Keratinocyte (primary cell): ENCODE data around the gene TEAD2. TPM values are rescaled to one million over a fixed set of nuclear protein-coding genes. Genes with fewer than 3 reads are reported as not detected.

Experiments
- DNase-seq: peaks from one replicate; pipeline ENCODE4 v3.0.0-alpha.2; 2011; ENCODE audit warnings: low read depth, missing footprints, low spot score
- FAIRE-seq: peaks from 2 replicates; lab custom pipeline; 2011; peaks lifted over from hg19 to GRCh38; lab: Jason Lieb, UNC
- H2AFZ ChIP-seq: 2 replicates; pipeline ENCODE4 v1.6.0; 2012; ENCODE audit warnings: low read length, control low read depth, inconsistent platforms; ENCODE audit not compliant: control insufficient read depth
- H3K27ac ChIP-seq: 2 replicates; pipeline ENCODE4 v1.5.1; 2011; ENCODE audit warnings: low read length; ENCODE audit not compliant: control insufficient read depth, insufficient read depth
- H3K27me3 ChIP-seq: 3 replicates; pipeline ENCODE4 v1.6.0; 2011; ENCODE audit warnings: low read length; ENCODE audit not compliant: control insufficient read depth, insufficient read depth; ENCODE audit errors: extremely low read depth
- H3K36me3 ChIP-seq, 2 experiments: 2 replicates in 1 of 2; 3 replicates in 1 of 2; pipeline ENCODE4 v1.5.1; 2011; ENCODE audit warnings: low read length in 2 of 2, mild to moderate bottlenecking in 1 of 2; ENCODE audit not compliant: control insufficient read depth in 2 of 2, insufficient read depth in 2 of 2; ENCODE audit errors: extremely low read depth in 1 of 2
- H3K4me1 ChIP-seq: 3 replicates; pipeline ENCODE4 v1.5.1; 2011; ENCODE audit warnings: low read length; ENCODE audit not compliant: control insufficient read depth, insufficient read depth; ENCODE audit errors: extremely low read depth
- H3K4me2 ChIP-seq: 3 replicates; pipeline ENCODE4 v1.6.0; 2011; ENCODE audit warnings: low read depth, low read length; ENCODE audit not compliant: control insufficient read depth, insufficient read depth; ENCODE audit errors: extremely low read depth
- H3K4me3 ChIP-seq, 3 experiments: fragments of 200-600 bp in 1 of 3; sonication (generic) in 1 of 3; 2 replicates in 2 of 3; 3 replicates in 1 of 3; pipeline ENCODE4 v1.5.1; 2011 to 2016; ENCODE audit warnings: low read length in 3 of 3, mild to moderate bottlenecking in 3 of 3, control low read depth in 2 of 3, inconsistent platforms in 1 of 3, low read depth in 1 of 3, mixed read lengths in 1 of 3, mixed run types in 1 of 3, moderate library complexity in 1 of 3; ENCODE audit not compliant: control insufficient read depth in 2 of 3, insufficient read depth in 2 of 3; ENCODE audit errors: extremely low read depth in 1 of 3
- H3K79me2 ChIP-seq: 2 replicates; pipeline ENCODE4 v1.6.0; 2012; ENCODE audit warnings: low read length; ENCODE audit not compliant: control insufficient read depth, insufficient read depth
- H3K9ac ChIP-seq: 3 replicates; pipeline ENCODE4 v1.6.0; 2011; ENCODE audit warnings: low read length; ENCODE audit not compliant: control insufficient read depth, insufficient read depth; ENCODE audit errors: extremely low read depth
- H3K9me1 ChIP-seq: 3 replicates; pipeline ENCODE4 v1.6.0; 2011; ENCODE audit warnings: low read length; ENCODE audit not compliant: control insufficient read depth, insufficient read depth; ENCODE audit errors: extremely low read depth
- H3K9me3 ChIP-seq: 2 replicates; pipeline ENCODE4 v1.5.1; 2012; ENCODE audit warnings: low read depth, low read length; ENCODE audit not compliant: control insufficient read depth
- H4K20me1 ChIP-seq: 3 replicates; pipeline ENCODE4 v1.6.0; 2011; ENCODE audit warnings: low read length; ENCODE audit not compliant: control insufficient read depth, insufficient read depth; ENCODE audit errors: extremely low read depth
- EZH2 ChIP-seq: IDR thresholded peaks from one replicate; pipeline ENCODE4 v1.6.1; 2012; ENCODE audit warnings: inconsistent platforms, mild to moderate bottlenecking, low read length, moderate library complexity
- dilution Hi-C: fragments of 300-500 bp; cut with MboI; formaldehyde crosslinking; loops from one replicate; pipeline ENCODE4 v1.7.0; 2020; ENCODE audit warnings: low sequenced_read_pairs; ENCODE audit not compliant: extremely low pct_ligation_motif_present
- polyA plus RNA-seq, 5 experiments: library from polyadenylated mRNA; depleted of rRNA in 3 of 5; stranded (reverse) in 3 of 5; stranded (forward) in 1 of 5; unstranded in 1 of 5; fragments of >200 nt; gene quantifications; 1 replicate in 1 of 5; 2 replicates in 3 of 5; 3 replicates in 1 of 5; pipeline versions ENCODE4 v1.2.1 to v1.2.3, GENCODE V29; 2011 to 2012; ENCODE audit warnings: missing spikeins in 2 of 5, low read depth in 1 of 5, low replicate concordance in 1 of 5
- TF ChIP-seq, protein P1 (sequence below), 3 experiments: IDR thresholded peaks in 1 of 3; conservative IDR thresholded peaks in 1 of 3; optimal IDR thresholded peaks in 1 of 3; 2 replicates in 2 of 3; 3 replicates in 1 of 3; pipeline versions ENCODE3 to v1.5.1; 2011; ENCODE audit warnings: low read length in 3 of 3, mild to moderate bottlenecking in 3 of 3, moderate library complexity in 2 of 3, control low read depth in 1 of 3, inconsistent platforms in 1 of 3; ENCODE audit not compliant: insufficient read depth in 2 of 3; ENCODE audit errors: extremely low read depth in 1 of 3

TEAD2 gene
- polyA plus RNA-seq, 1 donor (not counting 4 experiments of a cell fraction or from before 2014, with no cell fraction given) = 6.4 TPM

DNA sequence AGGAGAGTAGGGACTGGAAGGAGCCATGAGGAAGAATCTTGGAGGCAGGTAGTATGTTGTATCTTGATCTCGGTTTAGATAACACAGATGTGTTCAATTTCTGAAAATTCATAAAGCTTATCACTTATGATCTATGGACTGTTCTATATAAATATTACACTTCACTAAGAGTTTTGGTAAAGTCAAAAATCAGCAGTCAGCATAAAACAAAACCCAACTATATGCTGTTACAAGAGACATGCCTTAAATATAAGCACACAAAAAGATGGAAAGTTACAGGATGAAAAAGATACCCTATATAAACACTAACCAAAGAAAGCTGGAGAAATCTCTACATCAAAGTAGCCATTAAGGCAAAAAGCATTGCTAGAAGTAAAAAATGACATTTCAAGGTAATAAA lies 21.4 kb upstream of the TEAD2 start:
- H4K20me1 ChIP-seq = no peaks in the 10 kb centered on the region

DNA sequence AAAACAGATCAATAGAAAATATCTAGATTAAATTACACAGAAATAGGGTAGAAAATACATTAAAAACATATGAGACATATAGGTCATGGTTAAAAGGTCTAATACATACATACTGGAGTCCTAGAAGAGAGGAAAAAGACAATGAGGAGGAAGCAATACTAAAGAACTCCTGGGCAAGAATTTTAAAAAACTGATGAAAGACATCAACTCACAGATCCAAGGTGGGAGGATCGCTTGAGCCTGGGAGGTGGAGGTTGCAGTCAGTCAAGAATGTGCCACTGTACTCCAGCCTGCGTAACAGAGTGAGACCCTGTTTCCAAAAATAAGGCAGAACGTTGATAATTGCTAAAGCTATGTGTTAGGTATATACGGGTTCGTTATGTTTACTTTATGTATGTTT lies 20.4 kb upstream of the TEAD2 start:
- no peak overlapping the region for H3K27ac ChIP-seq
- H3K36me3 ChIP-seq = no peaks in the 10 kb centered on the region
- H3K9me1 ChIP-seq = no peaks in the 10 kb centered on the region
- no peak overlapping the region for H3K4me2 ChIP-seq
- dilution Hi-C loops = no loop called here
- DNase-seq (no peak), FAIRE-seq (no peak)
- H4K20me1 ChIP-seq = no peaks in the 10 kb centered on the region
- no peaks in the 10 kb centered on the region for H3K9me3 ChIP-seq
- no peak overlapping the region for H2AFZ ChIP-seq
- no peaks in the 10 kb centered on the region for H3K4me1 ChIP-seq
- no peaks in the 10 kb centered on the region for H3K27me3 ChIP-seq
- no peak overlapping the region for H3K4me3 ChIP-seq
- H3K79me2 ChIP-seq = no peaks in the 10 kb centered on the region
- no peak overlapping the region for H3K9ac ChIP-seq
- TF ChIP-seq EZH2 = no peak
- TF ChIP-seq, protein P1, sequence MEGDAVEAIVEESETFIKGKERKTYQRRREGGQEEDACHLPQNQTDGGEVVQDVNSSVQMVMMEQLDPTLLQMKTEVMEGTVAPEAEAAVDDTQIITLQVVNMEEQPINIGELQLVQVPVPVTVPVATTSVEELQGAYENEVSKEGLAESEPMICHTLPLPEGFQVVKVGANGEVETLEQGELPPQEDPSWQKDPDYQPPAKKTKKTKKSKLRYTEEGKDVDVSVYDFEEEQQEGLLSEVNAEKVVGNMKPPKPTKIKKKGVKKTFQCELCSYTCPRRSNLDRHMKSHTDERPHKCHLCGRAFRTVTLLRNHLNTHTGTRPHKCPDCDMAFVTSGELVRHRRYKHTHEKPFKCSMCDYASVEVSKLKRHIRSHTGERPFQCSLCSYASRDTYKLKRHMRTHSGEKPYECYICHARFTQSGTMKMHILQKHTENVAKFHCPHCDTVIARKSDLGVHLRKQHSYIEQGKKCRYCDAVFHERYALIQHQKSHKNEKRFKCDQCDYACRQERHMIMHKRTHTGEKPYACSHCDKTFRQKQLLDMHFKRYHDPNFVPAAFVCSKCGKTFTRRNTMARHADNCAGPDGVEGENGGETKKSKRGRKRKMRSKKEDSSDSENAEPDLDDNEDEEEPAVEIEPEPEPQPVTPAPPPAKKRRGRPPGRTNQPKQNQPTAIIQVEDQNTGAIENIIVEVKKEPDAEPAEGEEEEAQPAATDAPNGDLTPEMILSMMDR (optimal IDR thresholded peaks at IDR 0.05 in 1 of 3, IDR thresholded peaks at IDR 0.05 in 1 of 3, conservative IDR thresholded peaks at IDR 0.05 in 1 of 3; ENCODE audit: extremely low read depth in 1 of 3, insufficient read depth in 2 of 3, low read length in 3 of 3) = no peak

More for the DNA sequence above, 21.4 kb upstream of the TEAD2 start:
- no peak for DNase-seq
- Histone ChIP-seq H3K4me2 (no peak overlapping the region), H3K9me1 (no peaks in the 10 kb centered on the region), H3K36me3 (no peaks in the 10 kb centered on the region), H3K27ac (no peak overlapping the region), H3K27me3 (no peaks in the 10 kb centered on the region), H3K4me1 (no peaks in the 10 kb centered on the region), H2AFZ (no peak overlapping the region), H3K9ac (no peak overlapping the region), H3K4me3 (no peak overlapping the region), H3K9me3 (no peaks in the 10 kb centered on the region), H3K79me2 (no peaks in the 10 kb centered on the region)
- FAIRE-seq = no peak
- dilution Hi-C loops = no loop called here
- TF ChIP-seq, protein P1 (optimal IDR thresholded peaks at IDR 0.05 in 1 of 3, IDR thresholded peaks at IDR 0.05 in 1 of 3, conservative IDR thresholded peaks at IDR 0.05 in 1 of 3; ENCODE audit: extremely low read depth in 1 of 3, insufficient read depth in 2 of 3, low read length in 3 of 3) = no peak
- TF ChIP-seq EZH2 = no peak
